Sigmoid colon (tissue), 7 donors: ENCODE results near the gene UQCC5. TPM values are rescaled to one million over a fixed set of nuclear protein-coding genes. Genes with fewer than 3 reads are reported as not detected.

Experiments used
- DNase-seq: peaks from one replicate; pipeline ENCODE4 v3.0.0-alpha.2; 2019
- H3K27ac ChIP-seq, 4 donors: fragments of 200-600 bp; sonication (generic); one replicate each; pipeline ENCODE4 v1.5.1; 2016 to 2019; ENCODE audit warnings: mild to moderate bottlenecking in 1 of 4
- H3K27me3 ChIP-seq, 3 donors: fragments of 200-600 bp; sonication (generic); one replicate each; pipeline ENCODE4 v1.5.1; 2019; ENCODE audit warnings: mild to moderate bottlenecking in 1 of 3
- H3K36me3 ChIP-seq, 4 donors: fragments of 200-600 bp; sonication (generic); one replicate each; pipeline ENCODE4 v1.5.1; 2016 to 2019
- H3K4me1 ChIP-seq, 4 donors: fragments of 200-600 bp; sonication (generic); one replicate each; pipeline ENCODE4 v1.5.1; 2017 to 2019
- H3K4me3 ChIP-seq, 4 donors: fragments of 200-600 bp; sonication (generic); one replicate each; pipeline ENCODE4 v1.5.1; 2017 to 2019; ENCODE audit warnings: mild to moderate bottlenecking in 2 of 4, moderate library complexity in 1 of 4
- H3K9me3 ChIP-seq, 4 donors: fragments of 200-600 bp in 3 of 4; sonication (generic) in 3 of 4; one replicate each; pipeline versions ENCODE4 v1.5.1 to v1.6.1; 2013 to 2019
- EP300 ChIP-seq, 4 donors: sonication (generic); formaldehyde crosslinking; IDR thresholded peaks; one replicate each; pipeline ENCODE4 v1.6.1; 2017; ENCODE audit warnings: antibody characterized with exemption in 4 of 4
- POLR2A ChIP-seq, 2 donors: fragments of 450-650 bp; IDR thresholded peaks; one replicate each; pipeline ENCODE4 v1.6.1; 2016; ENCODE audit warnings: antibody characterized with exemption in 2 of 2, mild to moderate bottlenecking in 2 of 2, moderate library complexity in 2 of 2
- POLR2AphosphoS5 ChIP-seq, 4 donors: sonication (generic); formaldehyde crosslinking; IDR thresholded peaks; one replicate each; pipeline ENCODE4 v1.6.1; 2017; ENCODE audit warnings: antibody characterized with exemption in 4 of 4
- WGBS, 2 donors: extraction: QIAGEN DNeasy Blood & Tissue Kit; methylation state at CpG; one replicate each; pipeline ENCODE4 v1.1.7; 2013; 5-methylcytosine and 5-hydroxymethylcytosine counted together
- intact Hi-C: fragments of 100-400 bp; cut with DNase I; formaldehyde crosslinking; loops from one replicate; pipeline ENCODE4 v1.15.1; 2023
- polyA plus RNA-seq, 3 donors: library from polyadenylated mRNA; stranded (reverse); fragments of 200-250 nt; gene quantifications; one replicate each; pipeline ENCODE4 v1.2.3, GENCODE V29; 2013
- small RNA-seq, 3 donors: library from RNA; depleted of rRNA; stranded (forward); fragments of <200 nt; gene quantifications; one replicate each; pipeline ENCODE3, GENCODE V24; 2016
- total RNA-seq, 4 donors: library from RNA; depleted of rRNA; stranded (reverse); fragments of >200 nt; gene quantifications; one replicate each; pipeline ENCODE4 v1.1.0, GENCODE V29; 2016
- TF ChIP-seq, protein P1 (sequence below), 4 experiments: fragments of 450-650 bp in 3 of 4; fragments of 200-600 bp in 1 of 4; IDR thresholded peaks; one replicate each; pipeline ENCODE4 v1.5.1; 2016 to 2019; ENCODE audit warnings: antibody characterized with exemption in 4 of 4, mild to moderate bottlenecking in 3 of 4, moderate library complexity in 2 of 4
- donor health status: healthy with polysubstance abuse.
- donor health status: Bipolar disorder and iron deficiency.
- donor health status: healthy.

Gene UQCC5
- total and polyA plus RNA-seq, 7 donors = 0.54 to 15.6 (median 2.9) TPM

GRCh38 chr3:52568069-52568468 is 31.7 kb downstream of the UQCC5 start:
- Histone ChIP-seq H3K4me1 (peaks cover 0 to 10% (median 6%) of the 10 kb centered on the region in 4 donors), H3K27me3 (no peaks in the 10 kb centered on the region), H3K4me3 (no peak overlapping the region), H3K36me3 (peaks cover 0 to 56% (median 10%) of the 10 kb centered on the region in 4 donors), H3K9me3 (no peaks in the 10 kb centered on the region), H3K27ac (no peak overlapping the region)
- no peak for DNase-seq
- no peak for TF ChIP-seq POLR2A (IDR thresholded peaks at IDR 0.05)
- no peak for TF ChIP-seq EP300 (IDR thresholded peaks at IDR 0.05)
- TF ChIP-seq, protein P1, sequence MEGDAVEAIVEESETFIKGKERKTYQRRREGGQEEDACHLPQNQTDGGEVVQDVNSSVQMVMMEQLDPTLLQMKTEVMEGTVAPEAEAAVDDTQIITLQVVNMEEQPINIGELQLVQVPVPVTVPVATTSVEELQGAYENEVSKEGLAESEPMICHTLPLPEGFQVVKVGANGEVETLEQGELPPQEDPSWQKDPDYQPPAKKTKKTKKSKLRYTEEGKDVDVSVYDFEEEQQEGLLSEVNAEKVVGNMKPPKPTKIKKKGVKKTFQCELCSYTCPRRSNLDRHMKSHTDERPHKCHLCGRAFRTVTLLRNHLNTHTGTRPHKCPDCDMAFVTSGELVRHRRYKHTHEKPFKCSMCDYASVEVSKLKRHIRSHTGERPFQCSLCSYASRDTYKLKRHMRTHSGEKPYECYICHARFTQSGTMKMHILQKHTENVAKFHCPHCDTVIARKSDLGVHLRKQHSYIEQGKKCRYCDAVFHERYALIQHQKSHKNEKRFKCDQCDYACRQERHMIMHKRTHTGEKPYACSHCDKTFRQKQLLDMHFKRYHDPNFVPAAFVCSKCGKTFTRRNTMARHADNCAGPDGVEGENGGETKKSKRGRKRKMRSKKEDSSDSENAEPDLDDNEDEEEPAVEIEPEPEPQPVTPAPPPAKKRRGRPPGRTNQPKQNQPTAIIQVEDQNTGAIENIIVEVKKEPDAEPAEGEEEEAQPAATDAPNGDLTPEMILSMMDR (IDR thresholded peaks at IDR 0.05) = no peak
- no peak for TF ChIP-seq POLR2AphosphoS5 (IDR thresholded peaks at IDR 0.05)
- 59 to 73% methylated on average over 2 of the region's 2 CpGs for WGBS, 2 donors
- intact Hi-C loops = no loop called here

GRCh38 chr3:52570076-52570475 is 33.7 kb downstream of the UQCC5 start:
- DNase-seq = no peak
- peak overlapping the region in 1 of 4 donors; percentile 42 for H3K27ac ChIP-seq
- intact Hi-C loops = no loop called here
- WGBS, 2 donors = 97 to 99% methylated on average over 4 of the region's 4 CpGs
- H3K9me3 ChIP-seq = no peaks in the 10 kb centered on the region
- H3K36me3 ChIP-seq = peaks cover 0 to 59% (median 5%) of the 10 kb centered on the region in 4 donors
- H3K4me3 ChIP-seq = no peak overlapping the region
- TF ChIP-seq, protein P1 (IDR thresholded peaks at IDR 0.05) = no peak
- no peaks in the 10 kb centered on the region for H3K27me3 ChIP-seq
- H3K4me1 ChIP-seq = peaks cover 0 to 10% (median 6%) of the 10 kb centered on the region in 4 donors

GRCh38 chr3:52572221-52572620 is 35.8 kb downstream of the UQCC5 start:
- no peak for TF ChIP-seq EP300 (IDR thresholded peaks at IDR 0.05)
- TF ChIP-seq POLR2AphosphoS5 (IDR thresholded peaks at IDR 0.05) = no peak
- no peak for TF ChIP-seq POLR2A (IDR thresholded peaks at IDR 0.05)
- TF ChIP-seq, protein P1 (IDR thresholded peaks at IDR 0.05) = no peak
- H3K9me3 ChIP-seq = no peaks in the 10 kb centered on the region
- DNase-seq = no peak
- H3K27ac ChIP-seq = no peak overlapping the region
- intact Hi-C loops = no loop called here
- no peaks in the 10 kb centered on the region for H3K27me3 ChIP-seq
- peaks cover 0 to 10% (median 6%) of the 10 kb centered on the region in 4 donors for H3K4me1 ChIP-seq
- no peak overlapping the region for H3K4me3 ChIP-seq
- H3K36me3 ChIP-seq = peaks cover 0 to 56% (median 5%) of the 10 kb centered on the region in 4 donors
- 75 to 91% methylated on average over 6 of the region's 6 CpGs for WGBS, 2 donors

DNA sequence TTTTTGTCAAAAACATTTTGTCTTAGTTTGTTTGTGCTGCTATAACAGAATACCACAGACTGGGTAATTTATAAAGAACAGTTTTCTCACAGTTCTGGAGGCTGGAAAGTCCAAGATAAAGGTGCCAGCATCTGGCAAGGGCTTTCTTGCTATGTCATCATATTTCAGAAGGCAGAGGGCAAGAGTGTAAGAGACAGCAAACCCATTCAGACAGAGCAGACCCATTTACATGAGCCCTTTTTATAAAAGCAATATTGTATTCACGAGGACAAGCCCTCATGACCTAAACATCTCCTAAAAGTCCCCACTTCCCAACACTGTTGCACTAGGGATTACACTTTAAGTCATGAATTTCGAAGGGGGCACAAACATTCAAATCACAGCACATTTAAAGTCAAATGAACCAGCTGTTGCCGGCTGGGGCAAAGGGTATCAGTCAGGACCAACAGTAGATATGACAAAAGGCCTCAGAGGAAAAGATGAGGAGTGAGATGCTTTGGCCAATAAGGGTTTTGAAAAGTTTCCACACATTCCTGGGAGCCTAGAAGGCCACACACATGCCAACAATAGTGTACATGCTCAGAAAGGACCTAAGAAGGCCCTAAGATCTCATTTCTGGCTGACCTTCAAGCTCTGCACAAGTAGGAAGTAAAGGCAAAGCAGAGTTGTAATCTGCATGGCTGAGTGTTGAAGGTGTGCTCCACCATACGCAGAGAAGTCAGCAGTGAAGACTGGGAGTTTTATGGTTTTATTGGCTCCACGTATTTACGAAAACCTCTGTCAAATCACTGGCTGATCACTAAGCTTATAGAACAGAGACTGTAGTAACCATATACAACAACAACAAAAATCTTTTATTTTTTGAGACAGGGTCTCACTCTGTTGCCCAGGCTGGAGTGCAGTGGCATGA is 37.9 kb downstream of the UQCC5 start:
- intact Hi-C loops = no loop called here
- peak overlapping the region in 1 of 4 donors; percentile 16 for H3K27ac ChIP-seq
- WGBS, 2 donors = 57 to 81% methylated on average over 6 of the region's 6 CpGs

More for the DNA sequence above, 37.9 kb downstream of the UQCC5 start:
- Histone ChIP-seq H3K9me3 (no peaks in the 10 kb centered on the region), H3K36me3 (peaks cover 12 to 72% (median 19%) of the 10 kb centered on the region in 4 donors), H3K4me1 (peaks cover 0 to 10% (median 6%) of the 10 kb centered on the region in 4 donors), H3K4me3 (no peak overlapping the region), H3K27me3 (no peaks in the 10 kb centered on the region)
- DNase-seq = no peak
- TF ChIP-seq, protein P1 (IDR thresholded peaks at IDR 0.05) = no peak
- TF ChIP-seq EP300 (IDR thresholded peaks at IDR 0.05) (no peak), POLR2AphosphoS5 (IDR thresholded peaks at IDR 0.05) (no peak), POLR2A (IDR thresholded peaks at IDR 0.05) (no peak)

Small RNA genes within 50 kb of the gene (small RNA-seq; reads per million reads assigned to genes)
- gene RNU6-856P (0 reads per million in 3 donors), gene RNU6ATAC16P (0 reads per million in 3 donors)

Other genes starting within 250 kb of the UQCC5 start
- gene GLYCTK, start 248.8 kb upstream of the UQCC5 start, total RNA-seq = 1 to 10 TPM; 1.6 to 4.6 (median 3.8) TPM
- gene GLYCTK, start 248.8 kb upstream of the UQCC5 start, polyA plus RNA-seq = 10 to 100 TPM; 20.4 to 48.2 (median 48.1) TPM
- gene DNAH1, start 220.3 kb upstream of the UQCC5 start, total RNA-seq = 1 to 10 TPM; 2.3 to 8.6 (median 6.1) TPM
- gene DNAH1, start 220.3 kb upstream of the UQCC5 start, polyA plus RNA-seq = 1 to 10 TPM; 1.2 to 7.7 (median 1.4) TPM
- gene BAP1, start 126.6 kb upstream of the UQCC5 start, total RNA-seq = 10 to 100 TPM; 46.0 to 59.5 (median 52.0) TPM
- 10 to 100 TPM; 47.2 to 83.0 (median 50.5) TPM for gene BAP1, start 126.6 kb upstream of the UQCC5 start, polyA plus RNA-seq
- gene PHF7, start 125.9 kb upstream of the UQCC5 start, total RNA-seq = 10 to 100 TPM in 3 of 4 donors, 1 to 10 TPM in 1; 8.9 to 14.1 (median 11.9) TPM
- 10 to 100 TPM in 1 of 3 donors, 1 to 10 TPM in 2; 5.3 to 10.5 (median 9.0) TPM for gene PHF7, start 125.9 kb upstream of the UQCC5 start, polyA plus RNA-seq
- gene SEMA3G, start 91.5 kb upstream of the UQCC5 start, total RNA-seq = 1 to 10 TPM; 2.6 to 5.4 (median 4.3) TPM
- 1 to 10 TPM in 1 of 3 donors, under 1 TPM in 2; 0.23 to 7.4 (median 0.60) TPM for gene SEMA3G, start 91.5 kb upstream of the UQCC5 start, polyA plus RNA-seq
- gene TNNC1, start 82.6 kb upstream of the UQCC5 start, total RNA-seq = 1 to 10 TPM in 1 of 4 donors, under 1 TPM in 1, not detected in 2; 0.99 to 2.9 TPM
- gene TNNC1, start 82.6 kb upstream of the UQCC5 start, polyA plus RNA-seq = 10 to 100 TPM in 2 of 3 donors, 1 to 10 TPM in 1; 2.6 to 34.2 (median 23.6) TPM
- 100 to 1,000 TPM in 1 of 4 donors, 10 to 100 TPM in 3; 53.5 to 113 (median 68.4) TPM for gene NISCH, start 81.0 kb upstream of the UQCC5 start, total RNA-seq
- 10 to 100 TPM; 14.3 to 47.4 (median 18.0) TPM for gene NISCH, start 81.0 kb upstream of the UQCC5 start, polyA plus RNA-seq
- 100 to 1,000 TPM in 3 of 4 donors, 10 to 100 TPM in 1; 92.0 to 138 (median 120) TPM for gene STAB1, start 41.3 kb upstream of the UQCC5 start, total RNA-seq
- 10 to 100 TPM; 18.0 to 63.0 (median 58.5) TPM for gene STAB1, start 41.3 kb upstream of the UQCC5 start, polyA plus RNA-seq
- gene NT5DC2, start 2.7 kb upstream of the UQCC5 start, total RNA-seq = 10 to 100 TPM; 13.8 to 23.7 (median 17.3) TPM
- 10 to 100 TPM in 2 of 3 donors, 1 to 10 TPM in 1; 9.0 to 32.8 (median 12.9) TPM for gene NT5DC2, start 2.7 kb upstream of the UQCC5 start, polyA plus RNA-seq
- 10 to 100 TPM; 82.8 to 94.2 (median 90.1) TPM for gene PBRM1, start 149.3 kb downstream of the UQCC5 start, total RNA-seq
- 10 to 100 TPM in 1 of 3 donors, 1 to 10 TPM in 2; 8.4 to 19.8 (median 9.9) TPM for gene PBRM1, start 149.3 kb downstream of the UQCC5 start, polyA plus RNA-seq
- 10 to 100 TPM; 22.4 to 42.5 (median 36.2) TPM for gene GNL3, start 149.4 kb downstream of the UQCC5 start, total RNA-seq
- gene GNL3, start 149.4 kb downstream of the UQCC5 start, polyA plus RNA-seq = 10 to 100 TPM; 34.2 to 76.6 (median 39.8) TPM
- 10 to 100 TPM; 31.5 to 47.4 (median 35.7) TPM for gene GLT8D1, start 169.2 kb downstream of the UQCC5 start, total RNA-seq
- 10 to 100 TPM in 2 of 3 donors, 1 to 10 TPM in 1; 9.2 to 29.4 (median 11.4) TPM for gene GLT8D1, start 169.2 kb downstream of the UQCC5 start, polyA plus RNA-seq
- 100 to 1,000 TPM in 3 of 4 donors, 10 to 100 TPM in 1; 62.0 to 140 (median 109) TPM for gene SPCS1, start 169.5 kb downstream of the UQCC5 start, total RNA-seq
- gene SPCS1, start 169.5 kb downstream of the UQCC5 start, polyA plus RNA-seq = 100 to 1,000 TPM in 2 of 3 donors, 10 to 100 TPM in 1; 96.1 to 191 (median 113) TPM
- gene NEK4, start 234.3 kb downstream of the UQCC5 start, total RNA-seq = 10 to 100 TPM; 17.1 to 19.4 (median 19.0) TPM
- 10 to 100 TPM in 2 of 3 donors, 1 to 10 TPM in 1; 7.4 to 11.4 (median 10.7) TPM for gene NEK4, start 234.3 kb downstream of the UQCC5 start, polyA plus RNA-seq
- not detected for gene ITIH1, start 241.0 kb downstream of the UQCC5 start, total RNA-seq
- under 1 TPM in 1 of 3 donors, not detected in 2; 0.85 TPM for gene ITIH1, start 241.0 kb downstream of the UQCC5 start, polyA plus RNA-seq